HepG2 (cell line): Measurements from ENCODE around the gene ARHGEF3. TPM values are rescaled to one million over a fixed set of nuclear protein-coding genes. Genes with fewer than 3 reads are reported as not detected.

Experiments used
- ETV6 ChIP-seq: sonication (generic); formaldehyde crosslinking; conservative IDR thresholded peaks from 2 replicates; pipeline ENCODE4 v1.4.0; 2020; ENCODE audit warnings: missing genetic modification reagents
- HMGXB4 ChIP-seq, 2 experiments: sonication (generic) in 1 of 2; formaldehyde crosslinking in 1 of 2; IDR thresholded peaks; 2 replicates each; pipeline versions ENCODE4 v1.4.0 to v1.6.1; 2018 to 2020; ENCODE audit warnings: missing genetic modification reagents in 2 of 2, borderline replicate concordance in 1 of 2, low read depth in 1 of 2, mild to moderate bottlenecking in 1 of 2, missing biosample characterization in 1 of 2
- HNRNPK ChIP-seq: fragments of 200-400 bp; formaldehyde crosslinking; IDR thresholded peaks from 2 replicates; pipeline ENCODE4 v1.6.1; 2018; ENCODE audit warnings: low read length, low read depth, moderate library complexity, mild to moderate bottlenecking; ENCODE audit not compliant: poor library complexity, severe bottlenecking
- KDM6A ChIP-seq: IDR thresholded peaks from 2 replicates; pipeline ENCODE4 v1.6.1; 2016; ENCODE audit warnings: low read depth
- MAX ChIP-seq: IDR thresholded peaks from 2 replicates; pipeline ENCODE4 v1.6.1; 2012; ENCODE audit warnings: inconsistent platforms
- MXD1 ChIP-seq: sonication (generic); formaldehyde crosslinking; IDR thresholded peaks from 2 replicates; pipeline ENCODE4 v1.4.0; 2020; ENCODE audit warnings: mild to moderate bottlenecking, missing genetic modification reagents
- NFYB ChIP-seq: sonication (generic); formaldehyde crosslinking; IDR thresholded peaks from 2 replicates; pipeline ENCODE4 v1.4.0; 2020; ENCODE audit warnings: missing genetic modification reagents
- PCBP2 ChIP-seq: fragments of 200-400 bp; formaldehyde crosslinking; optimal IDR thresholded peaks from 2 replicates; pipeline ENCODE3; 2018; ENCODE audit warnings: low read length, low read depth; ENCODE audit not compliant: poor library complexity, severe bottlenecking
- PHF8 ChIP-seq: sonication (generic); formaldehyde crosslinking; IDR thresholded peaks from 2 replicates; pipeline ENCODE4 v1.5.0; 2020; ENCODE audit warnings: missing genetic modification reagents
- RCOR2 ChIP-seq: IDR thresholded peaks from 2 replicates; pipeline ENCODE4 v1.6.1; 2016; ENCODE audit warnings: missing biosample characterization, missing genetic modification reagents
- SOX5 ChIP-seq: IDR thresholded peaks from 2 replicates; pipeline ENCODE4 v1.6.1; 2016; ENCODE audit warnings: borderline replicate concordance
- STAG1 ChIP-seq: sonication (generic); formaldehyde crosslinking; IDR thresholded peaks from 2 replicates; pipeline ENCODE4 v1.4.0; 2020; ENCODE audit warnings: missing genetic modification reagents
- TGIF2 ChIP-seq: IDR thresholded peaks from 2 replicates; pipeline ENCODE4 v1.6.1; 2016; ENCODE audit warnings: control low read depth, missing compliant biosample characterization
- ZBTB7B ChIP-seq: sonication (generic); formaldehyde crosslinking; IDR thresholded peaks from 2 replicates; pipeline ENCODE4 v1.4.0; 2020; ENCODE audit warnings: missing genetic modification reagents
- ZC3H13 ChIP-seq: sonication (generic); formaldehyde crosslinking; IDR thresholded peaks from 2 replicates; pipeline ENCODE4 v1.8.1; 2023; ENCODE audit warnings: mild to moderate bottlenecking, missing genetic modification reagents, moderate library complexity
- ZFP41 ChIP-seq: sonication (generic); formaldehyde crosslinking; IDR thresholded peaks from 2 replicates; pipeline ENCODE4 v1.4.0; 2020; ENCODE audit warnings: mild to moderate bottlenecking, missing genetic modification reagents, borderline replicate concordance
- ZNF44 ChIP-seq: sonication (generic); formaldehyde crosslinking; IDR thresholded peaks from 2 replicates; pipeline ENCODE4 v1.5.1; 2020; ENCODE audit warnings: mild to moderate bottlenecking, missing genetic modification reagents
- ZNF577 ChIP-seq: sonication (generic); formaldehyde crosslinking; IDR thresholded peaks from 2 replicates; pipeline ENCODE4 v1.4.0; 2020; ENCODE audit warnings: mild to moderate bottlenecking, low read depth, missing genetic modification reagents, borderline replicate concordance
- ZNF780A ChIP-seq: sonication (generic); formaldehyde crosslinking; IDR thresholded peaks from 2 replicates; pipeline ENCODE4 v1.8.0; 2022; ENCODE audit warnings: mild to moderate bottlenecking, missing genetic modification reagents, moderate library complexity
- ZSCAN30 ChIP-seq: sonication (generic); formaldehyde crosslinking; IDR thresholded peaks from 2 replicates; pipeline ENCODE4 v1.5.0; 2020; ENCODE audit warnings: mild to moderate bottlenecking, missing genetic modification reagents
- polyA plus RNA-seq, 8 experiments: library from polyadenylated mRNA; depleted of rRNA in 3 of 8; stranded (reverse) in 7 of 8; unstranded in 1 of 8; fragments of >200 nt; fragmentation: Illumina TruSeq in 4 of 8; extraction: Trizol in 4 of 8; gene quantifications; 2 replicates each; pipeline versions ENCODE4 v1.2.1 to v1.2.3, GENCODE V29; 2011 to 2016; ENCODE audit warnings: low read depth in 4 of 8, missing spikeins in 1 of 8, mixed read lengths in 1 of 8; ENCODE audit not compliant: insufficient read depth in 1 of 8
- total RNA-seq, 5 experiments: library from RNA; depleted of rRNA; stranded (reverse); fragments of >200 nt; fragmentation: Illumina TruSeq; extraction: Trizol; gene quantifications; 2 replicates each; pipeline ENCODE4 v1.2.3, GENCODE V29; 2016; ENCODE audit warnings: low read depth in 1 of 5
- TF ChIP-seq, protein P1 (sequence below): sonication (generic); formaldehyde crosslinking; IDR thresholded peaks from 2 replicates; pipeline ENCODE4 v1.5.0; 2020; ENCODE audit warnings: missing genetic modification reagents, mild to moderate bottlenecking, borderline replicate concordance
- TF ChIP-seq, protein P2 (sequence below): sonication (generic); formaldehyde crosslinking; IDR thresholded peaks from 2 replicates; pipeline ENCODE4 v1.4.0; 2020; ENCODE audit warnings: mild to moderate bottlenecking, missing genetic modification reagents
- TF ChIP-seq, protein P3 (sequence below): IDR thresholded peaks from 2 replicates; pipeline ENCODE4 v1.6.1; 2016; ENCODE audit warnings: missing genetic modification reagents, missing compliant biosample characterization

Gene ARHGEF3
- total and polyA plus RNA-seq, 2 of the 13 experiments (the other 11 are each of a cell fraction or from before 2014, with no cell fraction given), result 14.8 to 23.1 TPM

- 0 out of 2 replicates have a peak, but pooled peaks have one; percentile 18 for TF ChIP-seq RCOR2 (CRISPR knock-in tag)
- TF ChIP-seq ZNF44 (CRISPR knock-in tag), result no peak
- peak in 1 of 2 experiments; percentile 72; a peak in 3 of 4 replicates for TF ChIP-seq HMGXB4 (CRISPR knock-in tag; IDR thresholded peaks at IDR 0.05; ENCODE audit: borderline replicate concordance in 1 of 2, low read depth in 1 of 2)
- TF ChIP-seq MXD1 (CRISPR knock-in tag), result peak; percentile 89
- TF ChIP-seq SOX5 (CRISPR knock-in tag), result 0 out of 2 replicates have a peak, but pooled peaks have one; percentile 37
- peak; percentile 21; the same call in 1 of the 2 replicates for TF ChIP-seq KDM6A (CRISPR knock-in tag)
- TF ChIP-seq, protein P1, sequence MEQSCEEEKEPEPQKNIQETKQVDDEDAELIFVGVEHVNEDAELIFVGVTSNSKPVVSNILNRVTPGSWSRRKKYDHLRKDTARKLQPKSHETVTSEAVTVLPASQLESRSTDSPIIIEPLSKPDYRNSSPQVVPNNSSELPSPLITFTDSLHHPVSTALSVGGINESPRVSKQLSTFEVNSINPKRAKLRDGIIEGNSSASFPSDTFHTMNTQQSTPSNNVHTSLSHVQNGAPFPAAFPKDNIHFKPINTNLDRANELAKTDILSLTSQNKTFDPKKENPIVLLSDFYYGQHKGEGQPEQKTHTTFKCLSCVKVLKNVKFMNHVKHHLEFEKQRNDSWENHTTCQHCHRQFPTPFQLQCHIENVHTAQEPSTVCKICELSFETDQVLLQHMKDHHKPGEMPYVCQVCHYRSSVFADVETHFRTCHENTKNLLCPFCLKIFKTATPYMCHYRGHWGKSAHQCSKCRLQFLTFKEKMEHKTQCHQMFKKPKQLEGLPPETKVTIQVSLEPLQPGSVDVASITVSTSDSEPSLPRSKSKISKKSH (CRISPR knock-in tag), result peak; percentile 68
- TF ChIP-seq MAX, result peak; percentile 99
- no peak for TF ChIP-seq STAG1
- TF ChIP-seq ZC3H13, result peak; percentile 19; the same call in 1 of the 2 replicates
- no peak; the same call in 1 of the 2 replicates for TF ChIP-seq PHF8 (CRISPR knock-in tag)
- TF ChIP-seq ZNF780A (CRISPR knock-in tag), result no peak
- TF ChIP-seq HNRNPK, result peak; percentile 35
- TF ChIP-seq TGIF2 (CRISPR knock-in tag), result no peak
- 0 out of 2 replicates have a peak, but pooled peaks have one; percentile 27 for TF ChIP-seq ZNF577
- peak; percentile 74 for TF ChIP-seq NFYB
- TF ChIP-seq ZFP41 (CRISPR knock-in tag), result no peak
- TF ChIP-seq, protein P2, sequence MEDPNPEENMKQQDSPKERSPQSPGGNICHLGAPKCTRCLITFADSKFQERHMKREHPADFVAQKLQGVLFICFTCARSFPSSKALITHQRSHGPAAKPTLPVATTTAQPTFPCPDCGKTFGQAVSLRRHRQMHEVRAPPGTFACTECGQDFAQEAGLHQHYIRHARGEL (CRISPR knock-in tag), result no peak
- TF ChIP-seq ZSCAN30 (CRISPR knock-in tag), result no peak
- peak; percentile 38; the same call in 1 of the 2 replicates for TF ChIP-seq ZBTB7B
- peak; percentile 84; the same call in 1 of the 2 replicates for TF ChIP-seq ETV6 (CRISPR knock-in tag)
- TF ChIP-seq PCBP2, result no peak
- TF ChIP-seq, protein P3, sequence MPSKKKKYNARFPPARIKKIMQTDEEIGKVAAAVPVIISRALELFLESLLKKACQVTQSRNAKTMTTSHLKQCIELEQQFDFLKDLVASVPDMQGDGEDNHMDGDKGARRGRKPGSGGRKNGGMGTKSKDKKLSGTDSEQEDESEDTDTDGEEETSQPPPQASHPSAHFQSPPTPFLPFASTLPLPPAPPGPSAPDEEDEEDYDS, result no peak
These were observed 118.5 kb downstream of the ARHGEF3 start, which contains the start of gene TASOR (continued) for GRCh38 chr3:56683122-56683817.
